Amniotic stem cell (primary cell): ENCODE measurements around the gene PIK3C3.

ENCODE experiments used
- DNase-seq: peaks from one replicate; lab custom pipeline; 2025; lab: John Stamatoyannopoulos, UW

Gene PIK3C3

GRCh38 chr18:42131066-42131929, 176.3 kb downstream of the PIK3C3 start:
- no peak for DNase-seq

GRCh38 chr18:42131930-42132244, 176.9 kb downstream of the PIK3C3 start:
- DNase-seq = no peak
